SJCRH30 (cell line): Measurements from ENCODE around the gene PLEKHG4B. TPM values are rescaled to one million over a fixed set of nuclear protein-coding genes. Genes with fewer than 3 reads are reported as not detected.

Experiments used
- DNase-seq, 2 experiments: peaks; one replicate each; pipeline ENCODE4 v3.0.0-alpha.2; 2015 to 2020
- H3K27ac ChIP-seq: fragments of 250-450 bp; sonication (Bioruptor Pico); 2 replicates; pipeline ENCODE4 v1.5.1; 2020; ENCODE audit warnings: mild to moderate bottlenecking, moderate library complexity
- H3K27me3 ChIP-seq: fragments of 250-450 bp; sonication (Bioruptor Pico); 2 replicates; pipeline ENCODE4 v1.5.1; 2020; ENCODE audit warnings: mild to moderate bottlenecking, moderate library complexity
- H3K36me3 ChIP-seq: fragments of 250-450 bp; sonication (Bioruptor Pico); 2 replicates; pipeline ENCODE4 v1.5.1; 2020; ENCODE audit warnings: mild to moderate bottlenecking, moderate library complexity
- H3K4me1 ChIP-seq: fragments of 250-450 bp; sonication (Bioruptor Pico); 2 replicates; pipeline ENCODE4 v1.5.1; 2020; ENCODE audit warnings: mild to moderate bottlenecking, moderate library complexity
- H3K4me3 ChIP-seq: fragments of 250-450 bp; sonication (Bioruptor Pico); 2 replicates; pipeline ENCODE4 v1.5.1; 2020; ENCODE audit warnings: mild to moderate bottlenecking, moderate library complexity
- H3K9me3 ChIP-seq: fragments of 250-450 bp; sonication (Bioruptor Pico); replicated peaks from 2 replicates; pipeline ENCODE4 v1.5.1; 2020; ENCODE audit warnings: mild to moderate bottlenecking, moderate library complexity
- total RNA-seq: library from RNA; depleted of rRNA; stranded (reverse); fragments of >200 nt; shearing (Covaris generic); gene quantifications from 2 replicates; pipeline ENCODE4 v1.2.3, GENCODE V29; 2014

PLEKHG4B gene
- total RNA-seq, 1 experiment from 2014 or later = 3.9 TPM

GRCh38 chr5:181566-181965 is 89.6 kb downstream of the PLEKHG4B start:
- no peak for DNase-seq
- no peak overlapping the region for H3K4me3 ChIP-seq
- no peaks in the 10 kb centered on the region for H3K27me3 ChIP-seq
- peaks cover 15% of the 10 kb centered on the region for H3K4me1 ChIP-seq
- H3K9me3 ChIP-seq = no peaks in the 10 kb centered on the region
- no peaks in the 10 kb centered on the region for H3K36me3 ChIP-seq
- no peak overlapping the region for H3K27ac ChIP-seq

GRCh38 chr5:182126-182525 is 90.2 kb downstream of the PLEKHG4B start:
- peaks cover 15% of the 10 kb centered on the region for H3K4me1 ChIP-seq
- no peaks in the 10 kb centered on the region for H3K36me3 ChIP-seq
- H3K9me3 ChIP-seq = no peaks in the 10 kb centered on the region
- no peak overlapping the region for H3K4me3 ChIP-seq
- H3K27me3 ChIP-seq = no peaks in the 10 kb centered on the region
- no peak overlapping the region for H3K27ac ChIP-seq
- DNase-seq = no peak

GRCh38 chr5:184471-184870 is 92.5 kb downstream of the PLEKHG4B start:
- H3K27ac ChIP-seq = no peak overlapping the region
- H3K36me3 ChIP-seq = no peaks in the 10 kb centered on the region
- DNase-seq = peak in 1 of 2 experiments; percentile 47
- H3K27me3 ChIP-seq = no peaks in the 10 kb centered on the region
- no peak overlapping the region for H3K4me3 ChIP-seq
- no peaks in the 10 kb centered on the region for H3K9me3 ChIP-seq
- peaks cover 27% of the 10 kb centered on the region for H3K4me1 ChIP-seq

GRCh38 chr5:185095-186070 is 93.4 kb downstream of the PLEKHG4B start:
- DNase-seq = no peak
- Histone ChIP-seq H3K4me3 (no peak overlapping the region), H3K9me3 (no peaks in the 10 kb centered on the region), H3K27me3 (no peaks in the 10 kb centered on the region), H3K27ac (no peak overlapping the region), H3K36me3 (no peaks in the 10 kb centered on the region), H3K4me1 (peaks cover 23% of the 10 kb centered on the region)

- H3K4me1 ChIP-seq = peaks cover 29% of the 10 kb centered on the region
- no peaks in the 10 kb centered on the region for H3K9me3 ChIP-seq
- H3K27me3 ChIP-seq = no peaks in the 10 kb centered on the region
- DNase-seq = peak in 1 of 2 experiments; percentile 32
- H3K4me3 ChIP-seq = no peak overlapping the region
- H3K36me3 ChIP-seq = no peaks in the 10 kb centered on the region
- H3K27ac ChIP-seq = no peak overlapping the region
Measured at GRCh38 chr5:186091-187041, 94.4 kb downstream of the PLEKHG4B start.

GRCh38 chr5:187042-187431 is 95.1 kb downstream of the PLEKHG4B start:
- Histone ChIP-seq H3K4me1 (peaks cover 29% of the 10 kb centered on the region), H3K4me3 (no peak overlapping the region), H3K27ac (no peak overlapping the region), H3K36me3 (no peaks in the 10 kb centered on the region), H3K9me3 (no peaks in the 10 kb centered on the region), H3K27me3 (no peaks in the 10 kb centered on the region)
- no peak for DNase-seq

GRCh38 chr5:187617-188451 is 95.9 kb downstream of the PLEKHG4B start:
- Histone ChIP-seq H3K4me1 (peaks cover 29% of the 10 kb centered on the region), H3K9me3 (no peaks in the 10 kb centered on the region), H3K4me3 (no peak overlapping the region), H3K36me3 (no peaks in the 10 kb centered on the region), H3K27me3 (no peaks in the 10 kb centered on the region), H3K27ac (no peak overlapping the region)
- DNase-seq = no peak

- Histone ChIP-seq H3K4me3 (no peak overlapping the region), H3K27me3 (no peaks in the 10 kb centered on the region), H3K36me3 (no peaks in the 10 kb centered on the region), H3K4me1 (peaks cover 29% of the 10 kb centered on the region), H3K27ac (no peak overlapping the region), H3K9me3 (no peaks in the 10 kb centered on the region)
- peak; percentile 79 to 88 for DNase-seq
Measured at GRCh38 chr5:188488-189481, 96.8 kb downstream of the PLEKHG4B start.

- DNase-seq = no peak
- Histone ChIP-seq H3K4me1 (peaks cover 25% of the 10 kb centered on the region), H3K27me3 (no peaks in the 10 kb centered on the region), H3K36me3 (no peaks in the 10 kb centered on the region), H3K27ac (no peak overlapping the region), H3K4me3 (no peak overlapping the region), H3K9me3 (no peaks in the 10 kb centered on the region)
Measured at GRCh38 chr5:189486-189885, 97.5 kb downstream of the PLEKHG4B start.

- no peaks in the 10 kb centered on the region for H3K27me3 ChIP-seq
- peaks cover 22% of the 10 kb centered on the region for H3K4me1 ChIP-seq
- H3K9me3 ChIP-seq = no peaks in the 10 kb centered on the region
- no peak for DNase-seq
- H3K36me3 ChIP-seq = no peaks in the 10 kb centered on the region
- no peak overlapping the region for H3K27ac ChIP-seq
- no peak overlapping the region for H3K4me3 ChIP-seq
Measured at GRCh38 chr5:189976-190365, 98.0 kb downstream of the PLEKHG4B start.

GRCh38 chr5:190366-191035 is 98.5 kb downstream of the PLEKHG4B start:
- DNase-seq = no peak
- no peaks in the 10 kb centered on the region for H3K9me3 ChIP-seq
- H3K4me3 ChIP-seq = no peak overlapping the region
- H3K4me1 ChIP-seq = peaks cover 20% of the 10 kb centered on the region
- no peaks in the 10 kb centered on the region for H3K27me3 ChIP-seq
- H3K36me3 ChIP-seq = no peaks in the 10 kb centered on the region
- H3K27ac ChIP-seq = no peak overlapping the region

GRCh38 chr5:191036-191948 is 99.3 kb downstream of the PLEKHG4B start, which contains the start of gene LRRC14B:
Gene LRRC14B, plus strand, starts transcription at chr5:191495. Its CDS starts 44 bp downstream, at chr5:191539.
- Histone ChIP-seq H3K36me3 (no peaks in the 10 kb centered on the region), H3K27ac (no peak within 1 kb of the TSS), H3K9me3 (no peaks in the 10 kb centered on the region), H3K4me1 (peaks cover 20% of the 10 kb centered on the region), H3K27me3 (no peaks in the 10 kb centered on the region), H3K4me3 (no peak within 1 kb of the TSS)
- DNase-seq = peak; percentile 60 to 69
